ELR (cell line): Measurements from ENCODE around the gene PAFAH1B1.
"Not testable (repeated sequence)": the region's sequence is repeated elsewhere in the genome, so short reads cannot be mapped to it uniquely, and the experiment has no call there.

ENCODE experiments used
- DNase-seq: peaks from one replicate; pipeline ENCODE4 v3.0.0-alpha.2; 2015; ENCODE audit warnings: low read depth

Gene PAFAH1B1

DNA sequence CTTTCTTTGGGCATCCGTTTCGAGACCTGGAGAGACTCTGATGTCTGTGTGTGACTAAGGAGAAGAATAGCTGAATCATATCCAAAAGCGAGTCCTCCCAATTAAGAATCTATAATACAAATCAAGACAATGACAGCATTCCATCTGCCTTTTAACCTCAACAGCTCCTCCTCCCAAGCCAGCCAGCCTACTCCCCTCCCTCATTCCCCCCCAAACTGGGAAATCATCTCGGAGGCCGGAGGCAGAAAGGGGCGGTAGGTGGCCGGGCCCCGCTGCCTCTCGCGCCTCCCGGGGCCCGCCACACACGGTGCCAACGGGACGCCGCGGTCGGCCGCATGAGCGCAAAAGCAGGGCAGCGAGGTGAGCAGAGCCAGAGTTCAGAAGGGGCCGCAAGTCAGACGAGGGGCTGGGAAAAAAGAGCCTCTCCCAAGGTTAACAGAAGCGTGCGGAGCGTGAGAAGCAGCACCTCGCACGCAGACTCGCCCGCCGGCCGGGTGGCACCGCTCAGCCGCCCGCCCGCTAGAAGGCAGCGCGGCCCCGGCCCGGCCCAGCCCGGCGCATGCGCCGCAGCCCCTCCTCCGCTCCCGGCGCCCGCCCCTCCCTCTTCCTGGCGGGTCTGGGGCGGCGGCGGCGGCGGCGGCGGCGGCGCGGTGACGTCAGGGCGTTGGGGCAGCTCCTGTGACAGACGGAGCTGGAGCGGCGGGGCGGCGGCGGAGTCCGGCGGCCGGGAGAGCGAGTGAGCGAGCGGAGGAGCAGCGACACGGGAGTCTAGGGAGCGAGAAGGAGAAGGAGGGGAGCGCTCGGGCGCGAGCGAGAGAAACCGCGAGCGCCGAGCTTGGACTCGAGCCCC is at the start of gene PAFAH1B1:
Gene PAFAH1B1 (plus strand): TSS at position 684 of the 850 bp plus-strand sequence. CDS start 44,635 bp downstream, outside the sequence.
- peak; percentile 90 for DNase-seq

- DNase-seq = no peak
Observed at GRCh38 chr17:2545393-2545792, 48.1 kb upstream of the PAFAH1B1 start.

- peak; percentile 55 for DNase-seq
Observed at GRCh38 chr17:2547176-2547575, 46.3 kb upstream of the PAFAH1B1 start.

DNA sequence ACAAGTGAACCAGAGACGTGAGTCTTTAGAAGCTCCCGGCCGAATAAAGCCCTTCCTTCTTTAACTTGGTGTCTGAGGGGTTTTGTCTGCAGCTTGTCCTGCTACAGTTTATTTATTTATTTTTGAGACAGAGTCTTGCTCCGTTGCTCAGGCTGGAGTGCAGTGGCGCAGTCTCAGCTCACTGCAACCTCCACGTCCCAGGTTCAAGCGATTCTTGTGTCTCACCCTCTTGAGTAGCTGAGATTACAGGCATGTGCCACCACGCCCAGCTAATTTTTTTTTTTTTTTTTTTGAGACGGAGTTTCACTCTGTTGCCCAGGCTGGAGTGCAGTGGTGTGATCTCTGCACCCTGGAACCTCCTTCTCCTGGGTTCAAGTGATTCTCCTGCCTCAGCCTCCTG is 45.4 kb upstream of the PAFAH1B1 start:
- DNase-seq = not testable (repeated sequence)

- no peak for DNase-seq
Observed at GRCh38 chr17:2549392-2550211, 43.9 kb upstream of the PAFAH1B1 start.

- no peak for DNase-seq
Observed at GRCh38 chr17:2551493-2551892, 42.0 kb upstream of the PAFAH1B1 start.

DNA sequence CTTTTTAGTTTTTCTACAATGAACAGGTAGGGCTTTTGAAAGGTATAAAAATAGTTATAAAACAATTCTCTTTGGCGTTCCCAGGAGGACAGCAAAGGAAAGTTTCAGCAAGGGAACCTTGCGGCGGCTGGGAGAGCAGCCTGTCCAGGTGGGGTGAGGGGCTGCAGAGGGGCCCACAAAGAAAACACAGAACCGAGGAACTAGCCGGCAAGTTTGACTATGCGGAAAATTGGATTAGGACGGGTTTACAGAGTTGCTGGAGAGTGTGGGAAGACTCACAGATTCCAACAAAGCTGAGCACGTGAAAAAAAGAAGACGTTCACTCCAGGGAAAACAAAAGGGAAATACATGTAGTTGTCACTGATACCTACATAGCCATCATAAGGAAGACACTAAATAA is 41.5 kb upstream of the PAFAH1B1 start:
- no peak for DNase-seq

DNA sequence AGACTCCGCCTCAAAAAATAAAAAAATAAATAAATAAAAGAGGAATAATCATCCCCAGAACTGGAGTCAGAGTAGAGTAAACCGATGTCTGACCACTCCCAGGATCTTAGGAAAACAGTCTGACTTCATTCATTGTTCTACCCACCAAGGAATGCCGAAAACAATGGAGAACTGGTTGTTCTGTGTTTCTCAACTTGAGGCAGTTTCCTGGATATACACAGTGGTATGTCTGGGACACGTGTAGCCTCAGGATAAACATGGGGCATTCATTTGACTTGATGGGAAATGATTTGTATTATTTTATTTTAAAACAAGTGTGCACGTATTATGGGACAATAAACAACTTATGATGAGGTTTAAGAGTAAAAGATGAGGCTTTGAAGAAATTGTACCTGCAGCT is 32.8 kb upstream of the PAFAH1B1 start:
- DNase-seq = no peak

DNA sequence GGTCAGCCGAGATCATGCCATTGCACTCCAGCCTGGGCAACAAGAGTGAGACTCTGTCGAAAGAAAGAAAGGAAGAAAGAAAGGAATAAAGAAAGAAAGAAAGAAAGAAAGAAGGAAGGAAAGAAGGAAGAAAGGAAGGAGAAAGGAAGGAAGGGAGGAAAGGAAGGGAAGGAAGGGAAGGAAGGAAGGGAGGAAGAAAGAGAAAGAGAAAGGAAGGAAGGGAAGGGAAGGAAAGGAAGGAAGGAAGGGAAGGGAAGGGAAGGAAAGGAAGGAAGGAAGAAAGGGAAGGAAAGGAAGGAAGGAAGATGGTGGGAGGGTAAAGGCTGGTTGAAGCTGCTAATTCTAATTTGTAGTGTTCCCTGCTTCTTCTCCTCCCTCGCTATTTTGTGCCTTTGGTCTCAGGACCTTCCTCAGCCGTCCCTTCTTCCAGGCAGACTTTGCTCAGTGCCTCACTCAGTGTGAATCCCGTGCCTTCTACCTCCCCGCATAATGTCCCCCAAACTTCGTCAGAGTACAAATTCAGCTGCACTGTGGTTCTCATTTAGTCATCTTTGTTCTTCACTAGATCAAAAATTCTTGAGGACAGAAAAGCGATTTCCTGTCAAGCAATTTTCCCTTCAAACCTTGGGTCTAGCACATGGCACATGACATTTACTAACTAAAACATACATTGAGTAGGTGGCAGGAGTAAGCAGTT is 31.1 kb upstream of the PAFAH1B1 start:
- no peak for DNase-seq

GRCh38 chr17:2563061-2563460 is 30.4 kb upstream of the PAFAH1B1 start:
- no peak for DNase-seq

GRCh38 chr17:2563543-2563942 is 29.9 kb upstream of the PAFAH1B1 start:
- DNase-seq = no peak

DNA sequence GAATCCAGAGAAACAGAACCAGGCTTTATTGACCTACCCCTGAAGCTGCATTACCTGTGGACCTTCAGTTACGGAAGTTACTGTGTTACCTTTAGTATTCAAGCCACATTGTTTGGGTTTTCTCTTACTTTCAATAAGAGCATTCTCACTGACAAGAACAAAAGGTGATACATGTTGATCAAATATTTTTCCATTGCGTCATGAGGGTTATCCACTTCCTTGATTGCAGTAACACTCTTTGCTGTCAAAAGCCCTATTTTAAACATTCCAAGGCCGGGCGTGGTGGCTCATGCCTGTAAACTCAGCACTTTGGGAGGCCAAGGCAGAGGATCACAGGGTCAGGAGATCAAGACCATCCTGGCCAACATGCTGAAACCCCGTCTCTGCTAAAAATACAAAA is 28.6 kb upstream of the PAFAH1B1 start:
- no peak for DNase-seq

GRCh38 chr17:2566056-2566455 is 27.4 kb upstream of the PAFAH1B1 start:
- DNase-seq = no peak

- DNase-seq = no peak
Observed at GRCh38 chr17:2571523-2572303, 21.7 kb upstream of the PAFAH1B1 start.

DNA sequence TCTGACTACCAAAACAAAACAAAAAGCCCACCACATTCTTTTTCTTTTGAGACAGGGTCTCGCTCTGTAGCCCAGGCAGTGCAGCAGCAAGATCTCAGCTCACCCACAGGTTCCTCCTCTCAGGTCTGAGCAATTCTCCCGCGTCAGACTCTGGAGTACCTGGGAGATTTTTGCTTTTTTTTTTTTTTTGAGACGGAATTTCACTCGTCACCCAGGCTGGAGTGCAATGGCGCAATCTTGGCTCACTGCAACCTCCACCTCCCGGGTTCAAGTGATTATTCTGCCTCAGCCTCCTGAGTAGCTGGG is 21.2 kb upstream of the PAFAH1B1 start:
- DNase-seq = not testable (repeated sequence)

GRCh38 chr17:2580151-2580550 is 13.3 kb upstream of the PAFAH1B1 start:
- DNase-seq = no peak

- no peak for DNase-seq
Observed at GRCh38 chr17:2580661-2581060, 12.8 kb upstream of the PAFAH1B1 start.

GRCh38 chr17:2582493-2582892 is 11.0 kb upstream of the PAFAH1B1 start:
- DNase-seq = no peak

DNA sequence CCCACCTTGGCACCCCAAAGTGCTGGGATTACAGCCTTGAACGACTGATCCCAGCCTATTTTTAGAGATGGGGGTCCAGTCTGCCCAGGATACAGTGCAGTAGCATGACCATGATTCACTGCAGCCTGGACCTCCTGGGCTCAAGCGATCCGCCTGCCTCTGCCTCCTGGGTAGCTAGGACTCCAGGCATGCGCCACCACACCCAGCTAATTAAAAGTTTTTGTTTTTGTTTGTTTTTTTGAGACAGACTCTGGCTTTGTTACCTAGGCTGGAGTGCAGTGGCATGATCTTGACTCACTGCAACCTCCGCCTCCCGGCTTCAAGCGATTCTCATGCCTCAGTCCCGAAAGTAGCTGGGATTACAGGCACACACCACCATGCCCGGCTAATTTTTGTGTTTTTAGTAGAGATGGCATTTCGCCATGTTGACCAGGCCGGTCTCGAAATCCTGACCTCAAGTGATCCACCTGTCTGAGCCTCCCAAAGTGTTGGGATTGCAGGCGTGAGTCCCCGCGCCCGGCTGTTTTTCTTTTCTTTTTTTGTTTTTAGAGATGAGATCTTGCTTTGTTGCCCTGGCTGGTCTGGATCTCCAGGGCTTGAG is 2.3 kb upstream of the PAFAH1B1 start:
- DNase-seq = no peak

- DNase-seq = peak; percentile 83
Observed at GRCh38 chr17:2593821-2594721, 617 bp downstream of the PAFAH1B1 start.
